H54 (cell line): ENCODE results near the gene TEX26.

Experiments used
- DNase-seq: peaks from one replicate; pipeline ENCODE4 v3.0.0; 2011; ENCODE audit warnings: low spot score, mixed read lengths; ENCODE audit not compliant: insufficient read length
- FAIRE-seq: peaks from 3 replicates; lab custom pipeline; 2011; peaks lifted over from hg19 to GRCh38; lab: Jason Lieb, UNC
- POLR2A ChIP-seq: IDR thresholded peaks from 2 replicates; pipeline ENCODE4 v1.6.1; 2011; ENCODE audit warnings: low read depth, mild to moderate bottlenecking, low read length

Gene TEX26

GRCh38 chr13:31018511-31018910, 86.1 kb downstream of the TEX26 start:
- no peak for FAIRE-seq
- no peak for TF ChIP-seq POLR2A

GRCh38 chr13:31020996-31021395, 88.5 kb downstream of the TEX26 start:
- TF ChIP-seq POLR2A, result no peak

More at GRCh38 chr13:31018511-31018910, 86.1 kb downstream of the TEX26 start:
- no peak for DNase-seq

GRCh38 chr13:31022288-31022895, 89.9 kb downstream of the TEX26 start:
- DNase-seq, result no peak
- TF ChIP-seq POLR2A, result no peak
- FAIRE-seq, result no peak

More at GRCh38 chr13:31020996-31021395, 88.5 kb downstream of the TEX26 start:
- DNase-seq (no peak), FAIRE-seq (no peak)

- TF ChIP-seq POLR2A, result no peak
- DNase-seq (no peak), FAIRE-seq (no peak)
Measured at GRCh38 chr13:31022928-31023530, 90.6 kb downstream of the TEX26 start.
